Rectal smooth muscle tissue (tissue), 1 donor: ENCODE results near the gene RXRA.

Experiments used
- H3K27ac ChIP-seq: one replicate; pipeline ENCODE4 v1.7.0; 2013; ENCODE audit warnings: low read depth, low read length, inconsistent platforms
- H3K27me3 ChIP-seq: one replicate; pipeline ENCODE4 v1.7.0; 2013; ENCODE audit warnings: low read length; ENCODE audit not compliant: control insufficient read depth, insufficient read depth
- H3K36me3 ChIP-seq: one replicate; pipeline ENCODE4 v1.7.0; 2013; ENCODE audit warnings: low read length; ENCODE audit not compliant: control insufficient read depth, insufficient read depth
- H3K4me1 ChIP-seq: one replicate; pipeline ENCODE4 v1.7.0; 2013; ENCODE audit warnings: low read length; ENCODE audit not compliant: control insufficient read depth, insufficient read depth
- H3K4me3 ChIP-seq: one replicate; pipeline ENCODE4 v1.7.0; 2013; ENCODE audit warnings: low read length
- H3K9ac ChIP-seq: one replicate; pipeline ENCODE4 v1.7.0; 2013; ENCODE audit warnings: low read length

The RXRA gene

GRCh38 chr9:134443174-134444037 is 117.2 kb downstream of the RXRA start:
- H3K27me3 ChIP-seq = peaks cover 10% of the 10 kb centered on the region
- no peak overlapping the region for H3K4me3 ChIP-seq
- H3K9ac ChIP-seq = no peak overlapping the region
- peaks cover 4% of the 10 kb centered on the region for H3K4me1 ChIP-seq
- no peak overlapping the region for H3K27ac ChIP-seq
- H3K36me3 ChIP-seq = no peaks in the 10 kb centered on the region

GRCh38 chr9:134444038-134444315 is 117.7 kb downstream of the RXRA start:
- Histone ChIP-seq H3K36me3 (no peaks in the 10 kb centered on the region), H3K27me3 (peaks cover 10% of the 10 kb centered on the region), H3K27ac (no peak overlapping the region), H3K4me1 (peaks cover 4% of the 10 kb centered on the region), H3K4me3 (no peak overlapping the region), H3K9ac (no peak overlapping the region)

- H3K9ac ChIP-seq = no peak overlapping the region
- H3K27me3 ChIP-seq = peaks cover 10% of the 10 kb centered on the region
- no peak overlapping the region for H3K4me3 ChIP-seq
- no peaks in the 10 kb centered on the region for H3K36me3 ChIP-seq
- peaks cover 4% of the 10 kb centered on the region for H3K4me1 ChIP-seq
- H3K27ac ChIP-seq = no peak overlapping the region
Measured at GRCh38 chr9:134445000-134445399, 118.7 kb downstream of the RXRA start.

- Histone ChIP-seq H3K4me1 (no peaks in the 10 kb centered on the region), H3K36me3 (no peaks in the 10 kb centered on the region), H3K9ac (no peak overlapping the region), H3K27me3 (no peaks in the 10 kb centered on the region), H3K4me3 (no peak overlapping the region), H3K27ac (no peak overlapping the region)
Measured at GRCh38 chr9:134449180-134449916, 123.1 kb downstream of the RXRA start.

GRCh38 chr9:134451700-134452458 is 125.6 kb downstream of the RXRA start:
- H3K27ac ChIP-seq = no peak overlapping the region
- H3K4me1 ChIP-seq = peaks cover 15% of the 10 kb centered on the region
- H3K36me3 ChIP-seq = no peaks in the 10 kb centered on the region
- H3K9ac ChIP-seq = no peak overlapping the region
- no peaks in the 10 kb centered on the region for H3K27me3 ChIP-seq
- no peak overlapping the region for H3K4me3 ChIP-seq

GRCh38 chr9:134452728-134453127 is 126.5 kb downstream of the RXRA start:
- no peak overlapping the region for H3K4me3 ChIP-seq
- no peak overlapping the region for H3K27ac ChIP-seq
- H3K9ac ChIP-seq = no peak overlapping the region
- peaks cover 18% of the 10 kb centered on the region for H3K4me1 ChIP-seq
- H3K27me3 ChIP-seq = no peaks in the 10 kb centered on the region
- H3K36me3 ChIP-seq = no peaks in the 10 kb centered on the region

DNA sequence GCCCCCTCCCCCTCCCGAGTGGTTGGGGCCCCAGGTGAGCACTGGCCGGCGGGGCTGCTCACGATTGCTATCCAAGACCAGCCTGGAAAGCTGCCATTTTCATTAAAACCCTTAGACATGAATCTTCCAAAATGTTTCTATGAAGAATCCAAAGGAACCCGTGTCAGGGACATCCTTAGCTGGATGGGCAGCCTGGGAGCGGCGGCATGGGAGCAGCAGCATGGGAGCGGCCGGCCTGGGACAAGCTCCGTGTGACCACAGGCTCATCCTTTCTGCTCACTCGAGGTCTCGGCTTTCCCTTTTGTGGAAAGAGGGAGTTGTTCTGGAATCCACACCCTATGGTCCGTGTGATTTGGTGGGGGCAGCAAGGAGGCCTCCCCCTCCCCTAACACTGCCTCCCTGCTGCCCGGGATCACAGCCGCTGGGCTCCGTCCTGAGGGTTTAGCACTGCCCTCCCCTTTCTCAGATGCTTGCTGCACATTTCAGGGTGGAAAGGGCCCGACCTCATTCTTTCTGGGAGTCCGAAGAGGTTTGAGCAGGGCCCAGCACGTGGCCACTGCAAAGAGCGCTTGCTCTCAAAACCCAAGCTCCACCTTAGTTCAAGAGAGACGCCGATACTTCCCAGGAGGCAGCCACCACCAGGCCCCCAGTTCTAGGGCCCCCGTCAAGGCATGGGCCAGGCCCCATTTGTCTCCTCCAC is 127.7 kb downstream of the RXRA start:
- Histone ChIP-seq H3K27me3 (no peaks in the 10 kb centered on the region), H3K9ac (no peak overlapping the region), H3K4me3 (no peak overlapping the region), H3K36me3 (no peaks in the 10 kb centered on the region), H3K27ac (no peak overlapping the region), H3K4me1 (peaks cover 18% of the 10 kb centered on the region)

DNA sequence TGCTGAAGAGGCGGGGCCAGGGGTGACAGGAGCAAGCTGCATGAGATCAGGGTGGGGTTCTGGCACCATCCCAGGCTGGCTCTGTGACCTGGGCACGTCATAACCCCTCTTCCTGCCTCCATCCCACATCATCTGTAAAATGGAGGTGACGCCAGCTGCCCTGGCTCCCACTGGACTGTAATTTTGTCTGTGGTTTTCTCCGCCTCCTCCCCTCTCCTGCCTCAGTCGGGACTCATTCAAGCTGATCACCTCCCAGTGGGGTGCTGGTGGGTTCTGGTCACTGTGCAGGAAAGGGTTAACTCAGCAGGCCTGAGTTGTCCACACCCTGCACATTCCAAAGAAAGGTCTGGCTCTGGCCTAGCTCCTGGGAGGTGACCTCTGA is 128.2 kb downstream of the RXRA start:
- Histone ChIP-seq H3K27me3 (no peaks in the 10 kb centered on the region), H3K36me3 (no peaks in the 10 kb centered on the region), H3K9ac (no peak overlapping the region), H3K4me3 (no peak overlapping the region), H3K27ac (no peak overlapping the region), H3K4me1 (peaks cover 18% of the 10 kb centered on the region)

- Histone ChIP-seq H3K4me3 (no peak overlapping the region), H3K27ac (peak overlapping the region; percentile 92), H3K9ac (no peak overlapping the region), H3K4me1 (peaks cover 18% of the 10 kb centered on the region), H3K36me3 (no peaks in the 10 kb centered on the region), H3K27me3 (no peaks in the 10 kb centered on the region)
Measured at GRCh38 chr9:134455021-134455471, 128.8 kb downstream of the RXRA start.

GRCh38 chr9:134455537-134455933 is 129.3 kb downstream of the RXRA start:
- Histone ChIP-seq H3K4me1 (peaks cover 18% of the 10 kb centered on the region), H3K27me3 (no peaks in the 10 kb centered on the region), H3K4me3 (peak overlapping the region; percentile 57), H3K27ac (peak overlapping the region; percentile 92), H3K9ac (no peak overlapping the region), H3K36me3 (no peaks in the 10 kb centered on the region)

- Histone ChIP-seq H3K27me3 (no peaks in the 10 kb centered on the region), H3K4me1 (peaks cover 18% of the 10 kb centered on the region), H3K9ac (peak overlapping the region; percentile 66), H3K27ac (peak overlapping the region; percentile 92), H3K36me3 (no peaks in the 10 kb centered on the region), H3K4me3 (peak overlapping the region; percentile 57)
Measured at GRCh38 chr9:134455934-134456755, 129.9 kb downstream of the RXRA start.
